NCI-H2029 treated with DMSO at 0.1 percent for 48 hours (cell line): ENCODE data around the gene SLC1A3.
"Not testable (repeated sequence)": the region's sequence is repeated elsewhere in the genome, so short reads cannot be mapped to it uniquely, and the experiment has no call there.

Experiments used
- DNase-seq: peaks from one replicate; lab custom pipeline; 2025; lab: John Stamatoyannopoulos, UW

SLC1A3 gene

GRCh38 chr5:36606428-36607113, at the start of gene SLC1A3:
Gene SLC1A3, plus strand, starts transcription at chr5:36606606. Its CDS starts 1,818 bp downstream, at chr5:36608424.
- no peak for DNase-seq

- no peak for DNase-seq
These were observed 47.8 kb upstream of the SLC1A3 start for GRCh38 chr5:36558641-36559040.

- no peak for DNase-seq
These were observed 44.8 kb upstream of the SLC1A3 start for GRCh38 chr5:36561601-36562000.

- DNase-seq = no peak
These were observed 36.9 kb upstream of the SLC1A3 start for GRCh38 chr5:36569491-36569890.

DNA sequence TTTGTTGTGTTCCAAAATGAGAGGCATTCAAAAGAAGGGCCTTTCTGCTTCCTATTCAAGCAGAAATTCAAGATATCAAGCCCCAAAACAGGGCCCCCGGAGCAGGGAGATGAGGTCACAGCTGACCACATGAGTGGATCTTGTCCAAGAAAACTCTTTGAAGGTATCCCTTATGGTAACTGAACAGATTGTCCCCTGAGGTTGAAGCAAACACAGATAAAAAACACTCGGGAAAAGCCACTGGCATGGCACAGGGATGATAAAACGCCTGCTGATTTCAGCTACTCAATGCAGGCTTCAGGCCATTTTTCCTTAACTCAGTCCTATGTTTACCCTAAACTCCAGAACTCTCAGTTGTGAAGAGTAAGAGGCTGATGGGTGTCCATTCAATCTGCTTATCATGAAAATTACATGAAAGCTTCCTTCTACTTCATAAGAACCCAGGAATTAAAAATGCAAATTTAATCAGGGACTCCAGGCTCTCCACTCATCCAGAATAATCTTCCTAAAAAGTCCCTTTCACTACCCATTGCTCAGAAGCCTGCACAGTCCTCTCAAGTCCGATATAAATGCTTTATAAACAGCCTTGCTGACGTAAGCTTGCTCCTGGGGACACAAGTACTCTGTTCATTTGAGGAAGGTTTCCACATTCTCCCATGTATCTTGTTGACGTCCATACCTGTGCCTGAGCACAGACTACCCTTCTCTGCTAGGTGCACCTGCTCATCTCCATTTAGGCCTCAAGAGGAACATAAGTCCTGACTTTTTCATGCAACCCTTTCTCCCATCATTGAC, 35.9 kb upstream of the SLC1A3 start:
- no peak for DNase-seq

DNA sequence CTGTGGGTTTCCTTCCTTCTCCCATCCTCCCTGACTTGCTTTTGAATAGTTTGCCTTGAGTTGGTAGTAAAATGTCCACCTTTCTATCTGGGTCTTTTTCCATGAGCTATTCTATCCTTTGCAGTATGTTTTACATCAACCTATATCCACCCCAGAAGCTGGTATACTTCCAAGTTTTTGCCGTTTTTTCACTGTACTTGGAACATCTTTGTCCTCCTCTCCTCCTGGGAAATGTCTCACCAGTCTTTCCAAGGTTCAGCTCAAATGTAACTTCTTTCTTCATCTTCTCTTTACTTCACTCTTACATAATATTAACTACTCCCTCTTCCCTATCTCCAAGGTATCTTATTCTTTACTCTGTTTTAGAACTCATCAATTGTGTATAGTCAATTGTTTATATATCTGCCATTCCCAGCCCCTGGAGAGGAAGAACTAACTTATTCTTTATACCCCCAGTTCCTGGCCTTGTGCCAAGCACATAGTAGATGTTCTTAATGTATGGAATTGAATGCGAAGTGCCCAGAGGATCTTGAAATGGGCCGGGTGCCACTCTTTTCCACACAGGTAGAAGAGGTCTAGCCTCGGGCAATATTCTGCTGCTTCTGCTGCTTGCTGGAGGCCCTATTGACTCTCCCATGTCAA, 34.9 kb upstream of the SLC1A3 start:
- no peak for DNase-seq

DNA sequence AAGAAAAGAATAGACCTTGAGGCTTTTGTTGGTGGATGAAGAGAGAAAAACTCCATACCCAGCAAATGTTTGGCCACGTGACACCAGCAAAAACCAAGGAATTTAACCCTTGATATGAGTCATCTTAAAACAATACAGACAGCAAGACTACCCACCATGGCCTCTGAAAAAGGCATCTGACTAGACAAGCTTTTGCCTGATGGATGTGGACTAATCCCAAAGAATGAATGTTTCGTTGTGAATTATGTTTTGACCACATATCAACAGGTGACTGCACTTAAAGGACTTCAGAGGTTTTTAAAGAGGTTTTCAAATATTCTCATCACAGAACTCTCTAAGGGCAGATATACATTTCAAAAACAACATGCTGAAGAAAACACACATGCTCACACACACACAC, 33.0 kb upstream of the SLC1A3 start:
- DNase-seq = no peak

DNA sequence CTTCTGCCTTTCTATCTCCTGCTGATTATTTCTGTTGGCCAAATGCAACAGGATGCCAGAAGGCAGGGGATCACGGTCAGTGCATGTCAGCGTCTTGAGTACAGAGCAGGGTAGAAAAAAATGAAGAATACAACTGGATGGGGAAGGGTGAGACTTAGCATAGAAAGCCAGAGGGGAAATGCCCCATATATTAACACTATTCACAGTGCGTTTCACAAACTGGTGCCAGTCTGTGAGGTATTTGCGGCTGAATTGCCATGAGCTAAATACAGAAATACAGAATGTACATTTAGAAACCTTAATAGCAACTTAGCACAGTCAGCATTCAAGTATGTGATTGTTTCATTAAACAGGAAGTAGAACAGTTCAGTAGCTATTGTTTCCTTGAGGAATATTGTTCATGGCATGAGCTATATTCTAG, 31.0 kb upstream of the SLC1A3 start:
- DNase-seq = no peak

DNA sequence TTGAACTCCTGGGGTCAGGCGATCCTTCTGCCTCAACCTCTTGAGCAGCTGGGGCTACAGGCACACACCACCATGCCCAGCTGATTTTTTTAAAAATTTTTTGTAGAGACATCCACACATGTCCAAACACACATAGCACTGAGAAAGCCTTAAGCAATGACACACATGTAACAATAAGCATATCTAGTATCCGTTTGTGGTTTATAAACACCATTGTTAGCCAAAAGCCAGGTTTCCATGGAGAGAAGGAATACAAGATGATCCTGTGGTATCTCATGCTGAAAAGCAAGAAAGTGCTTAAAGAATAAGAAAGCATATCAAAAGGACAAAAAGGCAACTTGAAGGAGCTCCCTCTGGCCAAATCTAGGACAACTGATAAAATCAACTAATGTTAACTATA, 29.7 kb upstream of the SLC1A3 start:
- DNase-seq = no peak

DNA sequence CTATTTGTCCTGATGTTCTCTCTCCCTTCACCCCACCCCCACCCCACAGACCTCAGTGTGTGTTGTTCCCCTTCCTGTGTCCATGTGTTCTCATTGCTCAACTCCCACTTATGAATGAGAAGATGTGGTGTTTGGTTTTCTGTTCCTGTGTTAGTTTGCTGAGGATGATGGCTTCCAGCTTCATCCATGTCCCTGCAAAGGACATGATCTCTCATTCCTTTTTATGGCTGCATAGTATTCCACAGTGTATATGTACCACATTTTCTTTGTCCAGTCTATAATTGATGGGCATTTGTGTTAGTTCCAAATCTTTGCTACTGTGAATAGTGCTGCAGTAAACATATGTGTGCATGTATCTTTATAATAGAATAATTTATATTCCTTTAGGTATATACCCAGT, 26.5 kb upstream of the SLC1A3 start:
- not testable (repeated sequence) for DNase-seq

DNA sequence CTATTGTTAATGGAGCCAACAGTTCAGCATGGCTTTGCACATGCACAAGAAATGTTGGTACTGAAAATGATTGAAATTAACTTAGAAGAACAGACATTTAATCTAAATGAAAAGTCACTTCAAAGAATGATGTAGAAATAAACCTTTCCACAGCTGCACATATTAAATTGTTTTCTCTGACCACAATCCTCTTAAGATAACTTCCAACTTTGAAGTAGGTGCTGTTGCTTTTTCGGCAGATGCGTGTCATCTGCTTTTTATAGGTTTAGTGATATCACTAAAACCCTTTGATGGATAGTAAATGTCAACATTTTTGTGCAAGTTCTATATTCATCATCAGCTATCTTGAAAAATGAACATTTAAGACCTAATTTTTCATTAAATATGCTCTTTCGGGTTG, 25.3 kb upstream of the SLC1A3 start:
- no peak for DNase-seq

- no peak for DNase-seq
These were observed 22.2 kb upstream of the SLC1A3 start for GRCh38 chr5:36584009-36584875.

GRCh38 chr5:36585701-36586100, 20.7 kb upstream of the SLC1A3 start:
- DNase-seq = no peak

DNA sequence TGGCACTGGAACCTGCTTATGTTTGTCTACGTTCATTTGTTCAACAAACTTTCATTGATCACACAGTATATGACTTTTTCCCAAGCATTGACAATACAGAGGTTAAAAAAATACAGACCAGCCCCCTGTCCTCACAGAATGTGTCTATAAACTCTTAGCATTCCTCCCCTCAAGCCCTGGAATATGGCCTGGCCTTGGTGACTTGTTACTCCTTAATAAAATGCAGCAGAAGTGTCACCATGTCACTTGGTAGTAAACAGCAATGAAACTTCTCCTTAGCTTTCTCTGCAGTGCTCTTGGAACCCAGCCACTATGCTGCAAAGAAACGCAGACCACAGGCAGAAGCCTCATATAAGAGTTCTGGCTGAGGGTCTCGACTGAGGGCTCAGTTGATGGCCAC, 19.1 kb upstream of the SLC1A3 start:
- no peak for DNase-seq

DNA sequence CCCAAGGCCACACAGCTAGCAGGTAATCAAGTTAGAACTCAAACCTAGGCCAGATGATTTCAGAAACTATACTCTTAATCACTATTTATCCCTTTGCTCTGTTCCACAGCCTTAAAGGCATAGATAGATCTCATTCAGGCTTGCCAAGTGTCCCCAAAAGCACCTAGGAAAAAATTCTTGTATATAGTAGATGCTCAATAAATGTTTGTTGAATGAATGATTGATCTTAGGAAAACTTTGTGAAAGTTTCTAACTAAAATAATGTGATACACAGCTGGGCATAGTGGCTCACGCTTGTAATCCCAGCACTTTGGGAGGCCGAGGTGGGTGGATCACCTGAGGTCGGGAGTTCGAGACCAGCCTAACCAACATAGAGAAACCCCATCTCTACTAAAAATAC, 16.7 kb upstream of the SLC1A3 start:
- not testable (repeated sequence) for DNase-seq

GRCh38 chr5:36590513-36591286, 15.7 kb upstream of the SLC1A3 start:
- no peak for DNase-seq

GRCh38 chr5:36593867-36594266, 12.5 kb upstream of the SLC1A3 start:
- DNase-seq = no peak

DNA sequence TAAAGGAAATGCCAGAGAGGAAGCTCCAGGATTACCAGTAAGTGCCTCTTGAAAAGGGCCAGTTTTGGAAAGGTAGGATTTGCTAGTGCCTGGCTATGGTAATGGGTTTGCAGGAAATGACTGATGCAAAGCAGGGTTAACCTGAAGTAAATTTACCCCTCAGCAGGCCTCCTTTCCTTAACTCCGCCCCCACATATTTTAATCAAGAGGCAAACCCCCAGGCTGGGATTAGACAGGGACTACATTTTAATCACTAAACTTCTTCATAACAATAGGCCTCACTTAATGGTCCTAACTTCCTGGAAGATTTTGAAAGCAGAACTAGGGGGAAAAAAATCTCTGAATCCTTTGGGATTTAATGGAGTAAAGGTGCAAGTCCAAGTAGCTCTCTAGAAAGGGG, 10.2 kb upstream of the SLC1A3 start:
- DNase-seq = no peak

DNA sequence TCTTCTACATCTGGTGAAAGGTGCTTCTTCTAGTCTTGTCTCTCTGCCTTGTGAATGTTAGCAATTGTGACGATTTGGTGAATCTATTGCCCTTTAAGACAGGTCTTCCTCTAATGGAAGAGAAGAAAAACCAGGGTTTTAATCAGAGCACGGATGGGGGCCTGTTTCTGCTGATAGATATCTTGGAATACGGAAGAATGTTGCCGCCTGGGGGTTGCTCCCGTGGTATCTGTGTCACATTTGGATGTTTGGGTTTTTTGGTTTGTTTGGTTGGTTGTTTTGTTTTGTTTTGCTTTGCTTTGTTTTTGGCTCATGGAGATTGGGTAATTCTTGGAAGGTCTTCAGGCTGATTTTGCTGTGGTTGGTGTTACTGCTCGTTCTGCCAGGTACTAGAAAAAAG, 9.7 kb upstream of the SLC1A3 start:
- DNase-seq = no peak

- DNase-seq = no peak
These were observed 8.4 kb upstream of the SLC1A3 start for GRCh38 chr5:36598045-36598444.
